Hepatocyte (in vitro differentiated cells): ENCODE measurements around the gene FNIP2.

Experiments used
- CTCF ChIP-seq: fragments of 200-600 bp; sonication (generic); IDR thresholded peaks from 2 replicates; pipeline ENCODE4 v1.5.1; 2016; ENCODE audit warnings: antibody characterized with exemption, mild to moderate bottlenecking; ENCODE audit not compliant: poor library complexity
- EZH2 ChIP-seq: fragments of 200-600 bp; sonication (generic); IDR thresholded peaks from 2 replicates; pipeline ENCODE4 v1.6.1; 2016; ENCODE audit warnings: antibody characterized with exemption, mild to moderate bottlenecking, borderline replicate concordance
- EZH2phosphoT487 ChIP-seq: fragments of 200-600 bp; sonication (generic); IDR thresholded peaks from one replicate; pipeline ENCODE4 v1.6.1; 2018; ENCODE audit warnings: antibody characterized with exemption, mild to moderate bottlenecking, low read depth, moderate library complexity; ENCODE audit not compliant: unreplicated experiment, severe bottlenecking

DNA sequence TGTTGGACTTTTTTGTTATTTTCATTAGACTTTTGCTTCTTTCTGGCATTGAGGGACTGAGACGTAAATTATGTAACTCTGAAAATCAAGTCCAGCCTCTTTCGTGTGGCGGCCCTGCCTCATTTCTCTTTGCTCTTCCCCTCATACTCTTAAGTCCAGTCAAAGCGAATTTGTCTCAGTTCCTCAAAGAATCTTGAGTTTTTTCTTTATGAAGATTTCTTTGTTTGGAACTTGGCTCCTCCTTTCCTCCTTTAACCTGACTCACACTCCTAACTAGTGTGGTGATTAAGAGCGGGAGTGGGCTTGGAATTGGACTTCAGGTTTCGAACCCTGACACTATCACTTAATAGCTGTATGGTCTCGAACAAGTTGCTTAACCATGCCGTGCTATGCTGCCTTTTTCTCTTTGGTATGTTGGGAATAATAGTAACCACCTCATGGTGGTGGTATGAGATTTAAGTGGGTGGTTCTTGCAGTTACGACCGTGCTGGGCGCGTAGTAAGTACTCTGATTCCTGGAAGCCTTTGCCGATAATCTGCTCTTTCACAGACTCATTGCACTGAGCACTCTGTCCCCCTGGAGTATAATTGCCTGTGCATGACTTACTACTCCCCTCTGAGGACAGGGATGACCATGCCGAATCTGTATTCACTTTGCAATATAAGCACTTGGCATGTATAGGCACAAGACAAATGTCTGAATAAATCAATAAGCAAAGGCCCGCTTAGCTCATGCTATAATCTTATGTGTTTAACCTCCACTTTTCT is 19.1 kb downstream of the FNIP2 start:
- no peak for TF ChIP-seq CTCF
- no peak for TF ChIP-seq EZH2phosphoT487
- no peak for TF ChIP-seq EZH2
